ENCODE measurements around the gene HMOX2. TPM values are rescaled to one million over a fixed set of nuclear protein-coding genes. Genes with fewer than 3 reads are reported as not detected.
A peak's percentile ranks its signal among the peaks of the same experiment; 100 is the strongest.

The HMOX2 gene
- total RNA-seq, 1 experiment from 2014 or later: 42.6 TPM

DNA sequence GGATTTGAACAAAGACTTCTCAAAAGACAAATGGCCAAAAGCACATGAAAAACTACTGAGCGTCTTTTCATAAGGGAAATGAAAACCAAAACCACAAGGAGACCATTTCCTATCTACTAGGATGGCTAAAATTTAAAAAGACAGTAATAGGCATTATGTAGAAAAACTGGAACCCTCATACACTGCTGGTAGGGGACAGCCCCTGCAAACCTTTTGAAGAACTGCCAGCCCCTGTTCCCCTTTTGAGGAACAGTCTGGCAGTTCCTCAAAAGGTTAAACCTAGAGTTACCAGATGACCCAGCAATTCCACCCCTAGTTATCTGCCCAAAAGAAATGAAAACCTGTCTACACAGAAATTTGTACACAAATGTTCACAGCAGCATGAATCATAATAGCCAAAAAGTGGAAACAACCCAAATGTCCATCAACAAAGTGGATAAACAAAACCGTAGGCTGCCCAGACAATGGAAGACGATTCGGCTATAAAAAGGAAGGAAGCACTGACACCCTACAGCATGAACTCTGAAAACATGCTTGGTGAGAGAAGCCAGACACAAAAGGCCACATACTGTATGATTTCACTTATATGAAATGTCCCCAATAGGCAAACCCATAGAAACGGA, 39.5 kb downstream of the HMOX2 start:
- POLR2A ChIA-PET: no interaction called here
- CTCF ChIA-PET: interaction anchor here (1.3 to 4.3 kb wide), 5 partner anchors 16 to 108 kb away, joined by 4 to 21 read pairs (median 13); partner anchors contain the start of gene MGRN1
- TF ChIP-seq FOXJ3 (CRISPR knock-in tag; IDR thresholded peaks at IDR 0.05; ENCODE audit: borderline replicate concordance) (no peak), OVOL2 (CRISPR knock-in tag; IDR thresholded peaks at IDR 0.05; ENCODE audit: borderline replicate concordance) (no peak)
- Mint-ChIP-seq H3K9me3 (no peaks in the 10 kb centered on the region), H3K4me1 (peaks cover 20% of the 10 kb centered on the region), H3K27ac (no peak overlapping the region; the same call in 1 of the 2 replicates), H3K27me3 (ENCODE audit: low read depth) (no peaks in the 10 kb centered on the region), H3K4me3 (no peak overlapping the region), H3K36me3 (no peaks in the 10 kb centered on the region)
- DNase-seq (ENCODE audit: low spot score): no peak
- no peak for ATAC-seq

DNA sequence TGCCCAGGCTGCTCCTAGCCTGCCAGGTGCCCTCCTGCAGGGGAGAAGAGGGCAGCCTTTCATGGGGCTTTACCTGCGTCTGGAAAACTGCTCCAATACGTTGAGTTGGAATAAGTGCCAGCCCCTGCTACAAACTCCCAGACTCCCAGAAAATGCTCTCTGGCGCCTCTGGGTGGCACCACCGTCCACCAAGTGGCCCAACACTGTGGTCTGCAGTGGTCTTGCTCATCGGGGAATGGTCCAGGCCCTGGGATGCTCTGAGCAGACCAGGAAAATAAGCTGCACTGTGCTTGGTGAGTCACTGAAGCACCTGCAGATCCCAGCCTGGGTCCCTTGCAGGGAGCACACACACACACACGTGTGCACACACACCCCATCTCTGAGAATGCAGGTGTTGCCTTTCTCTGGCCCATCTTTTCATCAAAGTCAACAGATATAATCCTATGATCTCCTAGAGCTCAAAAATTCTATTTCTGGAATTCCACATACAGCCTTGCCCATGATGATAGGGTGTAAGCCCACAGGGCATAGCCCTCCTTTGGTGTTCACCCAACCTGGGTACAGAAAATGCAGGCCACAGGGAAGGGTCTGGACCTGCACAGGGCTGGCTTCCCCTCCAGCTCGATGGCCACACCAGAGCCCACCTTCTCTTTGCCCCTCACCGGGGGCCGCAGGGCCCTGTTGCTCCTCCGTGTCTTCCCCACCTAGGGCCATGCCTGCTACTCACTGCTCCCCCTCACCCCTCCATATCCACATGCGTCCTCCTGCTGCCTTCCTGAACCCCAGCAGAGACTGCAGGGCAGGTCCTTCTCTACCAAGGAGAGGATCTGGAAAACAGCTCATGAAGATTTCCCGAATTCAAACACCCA, 41.8 kb downstream of the HMOX2 start:
- H3K4me1 Mint-ChIP-seq: peaks cover 43% of the 10 kb centered on the region
- TF ChIP-seq, protein P1, sequence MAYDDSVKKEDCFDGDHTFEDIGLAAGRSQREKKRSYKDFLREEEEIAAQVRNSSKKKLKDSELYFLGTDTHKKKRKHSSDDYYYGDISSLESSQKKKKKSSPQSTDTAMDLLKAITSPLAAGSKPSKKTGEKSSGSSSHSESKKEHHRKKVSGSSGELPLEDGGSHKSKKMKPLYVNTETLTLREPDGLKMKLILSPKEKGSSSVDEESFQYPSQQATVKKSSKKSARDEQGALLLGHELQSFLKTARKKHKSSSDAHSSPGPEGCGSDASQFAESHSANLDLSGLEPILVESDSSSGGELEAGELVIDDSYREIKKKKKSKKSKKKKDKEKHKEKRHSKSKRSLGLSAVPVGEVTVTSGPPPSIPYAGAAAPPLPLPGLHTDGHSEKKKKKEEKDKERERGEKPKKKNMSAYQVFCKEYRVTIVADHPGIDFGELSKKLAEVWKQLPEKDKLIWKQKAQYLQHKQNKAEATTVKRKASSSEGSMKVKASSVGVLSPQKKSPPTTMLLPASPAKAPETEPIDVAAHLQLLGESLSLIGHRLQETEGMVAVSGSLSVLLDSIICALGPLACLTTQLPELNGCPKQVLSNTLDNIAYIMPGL (CRISPR knock-in tag; IDR thresholded peaks at IDR 0.05): 0 out of 2 replicates have a peak, but pooled peaks have one; percentile 31
- TF ChIP-seq, protein P2, sequence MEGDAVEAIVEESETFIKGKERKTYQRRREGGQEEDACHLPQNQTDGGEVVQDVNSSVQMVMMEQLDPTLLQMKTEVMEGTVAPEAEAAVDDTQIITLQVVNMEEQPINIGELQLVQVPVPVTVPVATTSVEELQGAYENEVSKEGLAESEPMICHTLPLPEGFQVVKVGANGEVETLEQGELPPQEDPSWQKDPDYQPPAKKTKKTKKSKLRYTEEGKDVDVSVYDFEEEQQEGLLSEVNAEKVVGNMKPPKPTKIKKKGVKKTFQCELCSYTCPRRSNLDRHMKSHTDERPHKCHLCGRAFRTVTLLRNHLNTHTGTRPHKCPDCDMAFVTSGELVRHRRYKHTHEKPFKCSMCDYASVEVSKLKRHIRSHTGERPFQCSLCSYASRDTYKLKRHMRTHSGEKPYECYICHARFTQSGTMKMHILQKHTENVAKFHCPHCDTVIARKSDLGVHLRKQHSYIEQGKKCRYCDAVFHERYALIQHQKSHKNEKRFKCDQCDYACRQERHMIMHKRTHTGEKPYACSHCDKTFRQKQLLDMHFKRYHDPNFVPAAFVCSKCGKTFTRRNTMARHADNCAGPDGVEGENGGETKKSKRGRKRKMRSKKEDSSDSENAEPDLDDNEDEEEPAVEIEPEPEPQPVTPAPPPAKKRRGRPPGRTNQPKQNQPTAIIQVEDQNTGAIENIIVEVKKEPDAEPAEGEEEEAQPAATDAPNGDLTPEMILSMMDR (IDR thresholded peaks at IDR 0.05): peak; percentile 62
- no peak for TF ChIP-seq ETV6 (CRISPR knock-in tag; IDR thresholded peaks at IDR 0.05)
- H3K9me3 Mint-ChIP-seq: no peaks in the 10 kb centered on the region
- peak overlapping the region; percentile 80 for H3K27ac Mint-ChIP-seq
- H3K36me3 Mint-ChIP-seq: no peaks in the 10 kb centered on the region
- DNase-seq (ENCODE audit: low spot score): peak; percentile 80
- ChIA-PET POLR2A (interaction anchor here (0.7 to 1.2 kb wide), 4 partner anchors 12 to 99 kb away, joined by 3 to 6 read pairs (median 4); no protein-coding TSS in a partner anchor), CTCF (interaction anchor here (0.5 to 2.7 kb wide), 36 partner anchors 10 to 438 kb away, joined by 3 to 115 read pairs (median 7); partner anchors contain the start of genes ANKS3, C16orf96, CDIP1 and DNAAF8)
- peak; percentile 89 for ATAC-seq
- no peak overlapping the region for H3K4me3 Mint-ChIP-seq
- no peaks in the 10 kb centered on the region for H3K27me3 Mint-ChIP-seq (ENCODE audit: low read depth)

DNA sequence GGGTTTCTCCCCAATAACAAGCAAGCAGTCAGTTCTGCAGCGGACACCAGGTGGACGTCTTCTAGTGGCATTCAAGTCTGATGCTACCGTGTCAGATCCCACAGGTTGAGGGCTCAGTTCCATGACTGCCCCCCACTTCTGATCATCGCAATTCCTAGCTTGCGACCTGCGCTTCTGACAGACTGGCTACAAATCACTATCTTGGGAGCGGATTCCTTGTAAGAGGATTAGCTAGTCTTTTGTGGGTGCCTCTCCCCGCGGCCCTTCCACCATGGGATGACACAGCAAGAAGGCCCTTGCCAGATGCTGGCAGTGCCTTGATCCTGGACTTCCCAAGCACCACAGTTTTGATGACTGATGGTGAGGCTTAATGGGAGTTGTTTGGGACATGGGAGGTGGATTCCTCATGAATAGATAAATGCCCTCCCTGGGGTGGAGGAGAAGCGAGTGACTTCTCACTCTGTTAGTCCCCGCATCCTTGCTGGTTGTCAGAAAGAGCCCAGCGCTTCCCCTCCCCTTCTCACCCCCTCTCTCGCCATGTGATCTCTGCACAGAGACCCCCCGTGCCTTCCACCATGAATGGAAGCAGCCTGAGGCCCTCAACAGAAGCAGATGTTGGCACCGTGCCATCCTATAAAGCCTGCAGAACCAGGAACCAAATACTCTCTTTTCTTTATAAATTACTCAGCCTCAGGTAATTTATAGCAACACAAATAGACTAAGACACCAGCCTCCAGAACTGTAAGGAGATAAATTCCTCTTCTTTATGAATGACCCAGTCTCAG, 43.3 kb downstream of the HMOX2 start:
- TF ChIP-seq NFATC4 (CRISPR knock-in tag; IDR thresholded peaks at IDR 0.05): no peak
- no peak for TF ChIP-seq MXD4 (CRISPR knock-in tag; IDR thresholded peaks at IDR 0.05; ENCODE audit: borderline replicate concordance)
- no peak for TF ChIP-seq OVOL2 (CRISPR knock-in tag; IDR thresholded peaks at IDR 0.05; ENCODE audit: borderline replicate concordance)
- no peak for TF ChIP-seq ZBTB21 (CRISPR knock-in tag; IDR thresholded peaks at IDR 0.05; ENCODE audit: borderline replicate concordance)
- no peak for TF ChIP-seq CBFB (CRISPR knock-in tag; IDR thresholded peaks at IDR 0.05; ENCODE audit: low read depth)
- TF ChIP-seq TCF7 (CRISPR knock-in tag; IDR thresholded peaks at IDR 0.05; ENCODE audit: low read depth): no peak
- no peak for TF ChIP-seq JUN (CRISPR knock-in tag; IDR thresholded peaks at IDR 0.05)
- TF ChIP-seq, protein P3, sequence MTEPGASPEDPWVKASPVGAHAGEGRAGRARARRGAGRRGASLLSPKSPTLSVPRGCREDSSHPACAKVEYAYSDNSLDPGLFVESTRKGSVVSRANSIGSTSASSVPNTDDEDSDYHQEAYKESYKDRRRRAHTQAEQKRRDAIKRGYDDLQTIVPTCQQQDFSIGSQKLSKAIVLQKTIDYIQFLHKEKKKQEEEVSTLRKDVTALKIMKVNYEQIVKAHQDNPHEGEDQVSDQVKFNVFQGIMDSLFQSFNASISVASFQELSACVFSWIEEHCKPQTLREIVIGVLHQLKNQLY (CRISPR knock-in tag; IDR thresholded peaks at IDR 0.05): no peak
- TF ChIP-seq SMAD3 (CRISPR knock-in tag; IDR thresholded peaks at IDR 0.05; ENCODE audit: borderline replicate concordance): no peak
- no peak overlapping the region for H3K4me3 Mint-ChIP-seq
- H3K36me3 Mint-ChIP-seq: no peaks in the 10 kb centered on the region
- H3K27ac Mint-ChIP-seq: peak overlapping the region; percentile 27; the same call in 1 of the 2 replicates
- H3K27me3 Mint-ChIP-seq (ENCODE audit: low read depth): no peaks in the 10 kb centered on the region
- no peak for ATAC-seq
- ChIA-PET POLR2A (interaction anchor here (0.9 kb wide), 1 partner anchor 95 kb away, joined by 3 read pairs; no protein-coding TSS in a partner anchor), CTCF (interaction anchor here (1.6 to 2.7 kb wide), 9 partner anchors 9 to 163 kb away, joined by 5 to 115 read pairs (median 19); no protein-coding TSS in a partner anchor)
- no peak for DNase-seq (ENCODE audit: low spot score)
- no peaks in the 10 kb centered on the region for H3K9me3 Mint-ChIP-seq
- H3K4me1 Mint-ChIP-seq: peaks cover 52% of the 10 kb centered on the region

Data from WTC11 (cell line).